NT2/D1 (cell line): Measurements from ENCODE around the gene C5AR1.

Experiments
- DNase-seq: peaks from one replicate; pipeline ENCODE4 v3.0.0-alpha.2; 2011; ENCODE audit warnings: low read depth, low spot score
- H3K27me3 ChIP-seq: 2 replicates; pipeline ENCODE4 v1.6.0; 2011; ENCODE audit warnings: mild to moderate bottlenecking; ENCODE audit not compliant: insufficient read length, insufficient read depth
- H3K36me3 ChIP-seq: 2 replicates; pipeline ENCODE4 v1.6.1; 2011; ENCODE audit warnings: mild to moderate bottlenecking, low read length, mixed read lengths; ENCODE audit not compliant: insufficient read depth, insufficient read length
- H3K4me1 ChIP-seq: 2 replicates; pipeline ENCODE4 v1.5.1; 2011; ENCODE audit not compliant: insufficient read depth, insufficient read length
- H3K4me3 ChIP-seq: 2 replicates; pipeline ENCODE4 v1.5.1; 2011; ENCODE audit warnings: low read depth; ENCODE audit not compliant: insufficient read length
- H3K9ac ChIP-seq: 2 replicates; pipeline ENCODE4 v1.6.0; 2011; ENCODE audit warnings: low read depth; ENCODE audit not compliant: insufficient read length
- H3K9me3 ChIP-seq: 2 replicates; pipeline ENCODE4 v1.5.1; 2011; ENCODE audit warnings: mild to moderate bottlenecking, low read length; ENCODE audit not compliant: insufficient read depth
- SUZ12 ChIP-seq: IDR thresholded peaks from 2 replicates; pipeline ENCODE4 v1.6.1; 2011; ENCODE audit not compliant: insufficient read length, insufficient read depth; ENCODE audit errors: extremely low read depth
- YY1 ChIP-seq: IDR thresholded peaks from 2 replicates; pipeline ENCODE4 v1.6.1; 2011; ENCODE audit not compliant: insufficient read length, insufficient read depth
- ZNF274 ChIP-seq: IDR thresholded peaks from 2 replicates; pipeline ENCODE4 v1.6.1; 2011; ENCODE audit warnings: mild to moderate bottlenecking, low read depth, low read length

C5AR1 gene

DNA sequence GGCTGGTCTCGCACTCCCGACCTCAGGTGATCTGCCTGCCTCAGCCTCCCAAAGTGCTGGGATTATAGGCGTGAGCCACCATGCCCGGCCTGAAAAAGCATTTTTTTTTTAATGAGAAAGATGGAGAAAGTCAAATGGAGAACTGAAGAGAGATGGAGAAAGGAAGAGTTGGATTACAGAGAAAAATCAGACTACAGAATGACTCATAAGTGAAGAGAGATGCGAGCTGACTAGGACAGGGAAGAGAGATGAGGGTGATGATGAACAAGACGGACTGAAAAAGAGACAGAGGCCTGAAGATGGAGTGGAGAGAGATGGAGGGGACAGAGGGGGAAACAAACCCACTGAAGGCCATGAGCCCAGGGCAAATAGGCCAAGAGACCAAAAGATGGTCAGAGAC is 41.0 kb downstream of the C5AR1 start:
- Histone ChIP-seq H3K4me1 (no peaks in the 10 kb centered on the region), H3K9ac (no peak overlapping the region), H3K36me3 (peaks cover 45% of the 10 kb centered on the region), H3K9me3 (peaks cover 30% of the 10 kb centered on the region; the same call in 1 of the 2 replicates), H3K4me3 (no peak overlapping the region), H3K27me3 (no peaks in the 10 kb centered on the region)
- no peak for DNase-seq
- TF ChIP-seq SUZ12 (no peak), YY1 (no peak)

DNA sequence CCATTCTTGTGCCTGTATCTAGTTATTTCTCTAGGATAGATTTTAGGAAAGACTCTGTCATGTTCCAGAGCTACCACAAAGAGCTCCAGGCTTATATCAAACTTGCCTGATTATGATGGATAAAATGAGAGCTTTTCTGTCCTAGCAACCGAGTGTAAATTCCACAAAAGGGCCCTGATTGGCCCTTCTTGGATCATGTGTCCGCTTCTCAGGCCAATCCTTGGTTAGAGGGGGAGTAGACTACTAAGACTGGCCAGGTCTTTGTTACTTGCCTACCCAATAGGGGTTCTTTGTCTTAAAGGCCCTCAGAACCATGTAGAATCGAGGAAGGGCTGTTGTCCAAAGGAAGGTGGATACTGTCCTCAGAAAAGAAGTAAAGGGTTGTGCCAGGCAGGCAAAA is 41.9 kb downstream of the C5AR1 start:
- TF ChIP-seq SUZ12 = no peak
- H3K36me3 ChIP-seq = peaks cover 52% of the 10 kb centered on the region
- peaks cover 30% of the 10 kb centered on the region; the same call in 1 of the 2 replicates for H3K9me3 ChIP-seq
- H3K4me1 ChIP-seq = no peaks in the 10 kb centered on the region
- H3K27me3 ChIP-seq = no peaks in the 10 kb centered on the region
- H3K4me3 ChIP-seq = no peak overlapping the region
- H3K9ac ChIP-seq = no peak overlapping the region
- no peak for DNase-seq

DNA sequence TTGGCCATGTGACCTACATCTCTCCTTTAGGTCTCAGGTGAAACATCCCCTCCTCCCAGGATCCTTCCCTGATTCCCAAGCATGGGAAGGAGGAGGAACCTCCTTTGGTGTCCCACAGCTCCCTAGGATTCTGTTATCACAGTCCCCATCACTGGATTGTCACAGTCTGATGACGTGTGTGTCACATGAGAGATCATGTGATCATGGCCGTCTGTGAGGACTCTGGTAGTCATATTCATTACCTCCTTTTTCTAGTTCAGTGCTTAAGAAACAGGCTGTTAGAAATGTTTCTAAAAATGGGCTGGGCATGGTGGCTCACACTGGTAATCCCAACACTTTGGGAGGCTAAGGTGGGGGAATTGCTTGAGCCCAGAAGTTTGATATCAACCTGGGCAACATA is 42.4 kb downstream of the C5AR1 start:
- no peaks in the 10 kb centered on the region for H3K27me3 ChIP-seq
- H3K9ac ChIP-seq = no peak overlapping the region
- H3K36me3 ChIP-seq = peaks cover 55% of the 10 kb centered on the region
- no peaks in the 10 kb centered on the region for H3K4me1 ChIP-seq
- peaks cover 30% of the 10 kb centered on the region; the same call in 1 of the 2 replicates for H3K9me3 ChIP-seq
- no peak overlapping the region for H3K4me3 ChIP-seq
- no peak for DNase-seq
- TF ChIP-seq SUZ12 = no peak
- no peak for TF ChIP-seq ZNF274
- TF ChIP-seq YY1 = no peak

- peaks cover 26% of the 10 kb centered on the region; the same call in 1 of the 2 replicates for H3K9me3 ChIP-seq
- H3K27me3 ChIP-seq = no peaks in the 10 kb centered on the region
- TF ChIP-seq SUZ12 = no peak
- no peak for TF ChIP-seq ZNF274
- no peak for TF ChIP-seq YY1
- H3K4me3 ChIP-seq = no peak overlapping the region
- no peak for DNase-seq
- no peaks in the 10 kb centered on the region for H3K4me1 ChIP-seq
- H3K36me3 ChIP-seq = peaks cover 67% of the 10 kb centered on the region
- H3K9ac ChIP-seq = no peak overlapping the region
These were observed 43.6 kb downstream of the C5AR1 start for GRCh38 chr19:47353307-47353712.

- peaks cover 89% of the 10 kb centered on the region for H3K36me3 ChIP-seq
- DNase-seq = no peak
- H3K9me3 ChIP-seq = no peaks in the 10 kb centered on the region
These were observed 47.2 kb downstream of the C5AR1 start for GRCh38 chr19:47356900-47357299.

DNA sequence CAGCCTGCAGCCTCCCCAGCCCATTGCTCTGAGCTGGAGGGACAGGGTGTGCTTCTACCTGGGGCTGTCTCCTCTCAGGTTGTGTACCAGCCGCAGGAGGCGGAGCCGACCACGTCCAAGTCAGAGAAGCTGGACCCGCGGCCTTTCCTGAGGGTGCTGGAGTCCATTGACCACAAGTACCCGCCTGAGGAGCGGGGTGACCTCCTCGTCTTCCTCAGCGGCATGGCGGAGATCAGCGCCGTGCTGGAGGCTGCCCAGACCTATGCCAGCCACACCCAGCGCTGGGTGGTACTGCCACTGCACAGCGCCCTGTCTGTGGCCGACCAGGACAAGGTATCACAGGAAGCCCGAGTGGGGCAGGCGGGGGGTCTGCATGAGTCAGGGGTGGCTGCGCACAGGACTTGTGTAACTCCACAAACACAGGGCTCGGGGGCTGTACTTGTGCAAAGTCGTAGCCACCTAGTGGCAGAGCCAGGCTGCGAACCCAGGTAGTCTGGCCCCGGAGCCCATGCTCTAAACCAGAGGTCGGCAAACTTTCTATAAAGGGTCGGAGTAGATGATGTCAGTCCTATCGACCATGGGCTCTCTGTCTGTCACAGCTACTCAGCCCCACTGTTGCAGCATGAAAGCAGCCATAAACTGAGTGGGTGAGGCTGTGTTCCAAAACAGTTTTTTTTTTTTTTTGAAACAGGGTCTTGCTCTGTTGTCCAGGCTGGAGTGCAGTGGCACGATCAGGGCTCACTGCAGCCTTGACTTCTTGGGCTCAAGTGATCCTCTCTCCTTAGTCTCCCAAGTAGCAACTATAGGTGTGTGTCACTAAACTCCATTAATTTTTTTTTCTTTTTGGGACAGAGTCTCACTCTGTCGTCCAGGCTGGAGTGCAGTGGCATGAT is 48.4 kb downstream of the C5AR1 start:
- H3K4me1 ChIP-seq = no peaks in the 10 kb centered on the region
- H3K4me3 ChIP-seq = no peak overlapping the region
- no peak for DNase-seq
- no peak for TF ChIP-seq SUZ12
- no peak for TF ChIP-seq ZNF274
- no peak for TF ChIP-seq YY1
- no peak overlapping the region for H3K9ac ChIP-seq
- H3K36me3 ChIP-seq = peaks cover 87% of the 10 kb centered on the region
- no peaks in the 10 kb centered on the region for H3K27me3 ChIP-seq
- H3K9me3 ChIP-seq = no peaks in the 10 kb centered on the region

More at GRCh38 chr19:47356900-47357299, 47.2 kb downstream of the C5AR1 start:
- Histone ChIP-seq H3K27me3 (no peaks in the 10 kb centered on the region), H3K9ac (no peak overlapping the region), H3K4me3 (no peak overlapping the region), H3K4me1 (no peaks in the 10 kb centered on the region)
- TF ChIP-seq SUZ12 (no peak), ZNF274 (no peak), YY1 (no peak)

DNA sequence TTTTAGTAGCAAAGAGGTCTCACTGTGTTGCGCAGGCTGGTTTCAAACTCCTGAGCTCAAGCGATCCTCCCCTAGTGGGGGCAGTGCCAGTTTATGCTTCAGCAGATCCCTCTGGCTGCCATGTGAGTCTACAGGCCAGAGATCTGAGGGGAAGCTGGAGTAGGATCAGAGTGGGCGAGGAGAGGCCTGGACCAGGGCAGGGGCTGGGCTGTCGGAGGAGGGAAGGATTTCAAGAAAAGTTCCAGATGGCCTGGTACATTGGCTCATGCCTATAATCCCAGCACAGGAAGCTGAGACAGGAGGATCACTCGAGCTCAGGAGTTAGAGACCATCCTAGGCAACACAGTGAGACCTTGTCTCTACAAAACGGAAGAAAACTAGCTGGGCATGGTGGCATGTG is 49.3 kb downstream of the C5AR1 start:
- Histone ChIP-seq H3K4me1 (no peaks in the 10 kb centered on the region), H3K27me3 (no peaks in the 10 kb centered on the region), H3K9ac (no peak overlapping the region), H3K4me3 (no peak overlapping the region), H3K36me3 (peaks cover 87% of the 10 kb centered on the region), H3K9me3 (no peaks in the 10 kb centered on the region)
- TF ChIP-seq YY1 = no peak
- no peak for TF ChIP-seq ZNF274
- TF ChIP-seq SUZ12 = no peak
- DNase-seq = no peak
